ENCODE measurements around the gene SELENOO. TPM values are rescaled to one million over a fixed set of nuclear protein-coding genes. Genes with fewer than 3 reads are reported as not detected.

Gene SELENOO
- total and polyA plus RNA-seq, 2 experiments from 2014 or later, result 31.6 to 37.7 TPM

GRCh38 chr22:50226063-50226874, 25.5 kb downstream of the SELENOO start:
- WGBS (ENCODE audit: low lambda C conversion rate, missing lambda C conversion rate), result 96% methylated on average over 27 of the region's 31 CpGs
- no peaks in the 10 kb centered on the region for H3K9me3 ChIP-seq (ENCODE audit: low read depth)
- H3K4me1 ChIP-seq (ENCODE audit: insufficient read depth), result no peaks in the 10 kb centered on the region
- no peak overlapping the region for H3K27ac ChIP-seq
- no peaks in the 10 kb centered on the region for H3K9me2 ChIP-seq (replicated peaks; ENCODE audit: insufficient read depth)
- no peaks in the 10 kb centered on the region for H3K79me2 ChIP-seq
- H4K20me1 ChIP-seq (ENCODE audit: insufficient read depth, poor library complexity, severe bottlenecking), result no peaks in the 10 kb centered on the region
- no peaks in the 10 kb centered on the region for H3K27me3 ChIP-seq
- H3K36me3 ChIP-seq (replicated peaks; ENCODE audit: insufficient read depth, low read depth), result no peaks in the 10 kb centered on the region
- no peak overlapping the region for H3K4me3 ChIP-seq
- TF ChIP-seq EZH2phosphoT487 (IDR thresholded peaks at IDR 0.05; ENCODE audit: low read depth, severe bottlenecking, unreplicated experiment) (no peak), EZH2 (IDR thresholded peaks at IDR 0.05; ENCODE audit: borderline replicate concordance) (no peak), CTCF (IDR thresholded peaks at IDR 0.05; ENCODE audit: poor library complexity) (no peak)
- no peak overlapping the region for H2AFZ ChIP-seq
- H3K4me2 ChIP-seq, result no peak overlapping the region
- DNase-seq (ENCODE audit: low spot score), result no peak

DNA sequence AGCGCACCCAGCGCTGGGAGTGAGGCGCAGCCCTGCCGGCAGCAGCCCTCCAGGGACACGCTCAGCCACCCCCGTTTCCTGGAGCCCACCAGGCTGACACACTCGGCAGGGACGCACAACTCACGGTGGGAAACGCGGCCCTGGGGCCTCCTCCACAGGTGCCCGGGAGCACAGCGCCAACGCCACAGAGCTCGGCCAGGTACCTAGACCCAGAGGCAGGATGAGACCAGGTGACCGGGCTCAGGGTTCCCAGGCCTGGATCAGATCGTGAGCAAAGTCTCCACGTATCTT, 26.0 kb downstream of the SELENOO start:
- H3K9me2 ChIP-seq (replicated peaks; ENCODE audit: insufficient read depth), result no peaks in the 10 kb centered on the region
- H3K4me2 ChIP-seq, result no peak overlapping the region
- no peak for DNase-seq (ENCODE audit: low spot score)
- no peak overlapping the region for H2AFZ ChIP-seq
- no peaks in the 10 kb centered on the region for H4K20me1 ChIP-seq (ENCODE audit: insufficient read depth, poor library complexity, severe bottlenecking)
- H3K79me2 ChIP-seq, result no peaks in the 10 kb centered on the region
- no peaks in the 10 kb centered on the region for H3K27me3 ChIP-seq
- TF ChIP-seq EZH2 (IDR thresholded peaks at IDR 0.05; ENCODE audit: borderline replicate concordance), result no peak
- no peaks in the 10 kb centered on the region for H3K36me3 ChIP-seq (replicated peaks; ENCODE audit: insufficient read depth, low read depth)
- WGBS (ENCODE audit: low lambda C conversion rate, missing lambda C conversion rate), result 94% methylated on average over 14 of the region's 18 CpGs
- no peak overlapping the region for H3K4me3 ChIP-seq
- no peaks in the 10 kb centered on the region for H3K4me1 ChIP-seq (ENCODE audit: insufficient read depth)
- H3K27ac ChIP-seq, result no peak overlapping the region
- no peaks in the 10 kb centered on the region for H3K9me3 ChIP-seq (ENCODE audit: low read depth)

DNA sequence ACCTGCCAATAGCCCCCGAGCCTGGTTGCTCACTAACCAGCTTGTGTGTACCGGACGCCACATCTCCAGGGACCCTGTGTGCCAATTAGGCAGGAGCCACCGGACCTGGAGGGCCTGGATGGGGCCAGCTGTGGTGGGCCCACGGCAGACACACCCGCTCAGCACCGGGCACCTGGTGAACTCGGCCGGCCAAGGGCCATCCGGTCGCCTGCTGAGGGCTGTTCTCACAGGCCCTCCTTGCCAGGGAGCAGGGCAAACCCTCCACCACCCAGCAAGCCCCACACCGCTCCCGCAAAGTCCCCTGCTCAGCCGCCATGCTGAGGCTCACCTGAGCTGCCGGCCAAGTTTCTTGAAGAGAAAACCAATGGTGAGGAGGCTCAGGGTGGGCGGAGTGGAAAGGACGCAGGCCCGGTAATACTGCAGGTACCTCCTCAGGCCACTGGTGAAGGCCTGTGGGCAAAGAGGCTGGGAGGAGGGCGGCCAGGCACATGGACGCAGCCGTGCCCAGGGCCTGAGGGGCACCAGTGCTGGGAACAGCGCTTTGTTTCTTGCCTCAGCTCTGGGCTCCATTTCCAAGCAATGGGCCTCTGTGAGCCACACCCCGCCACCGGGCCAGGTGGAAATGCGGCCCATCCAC, 26.9 kb downstream of the SELENOO start:
- WGBS (ENCODE audit: low lambda C conversion rate, missing lambda C conversion rate), result 95% methylated on average over 25 of the region's 25 CpGs
- no peaks in the 10 kb centered on the region for H3K36me3 ChIP-seq (replicated peaks; ENCODE audit: insufficient read depth, low read depth)
- TF ChIP-seq CTCF (IDR thresholded peaks at IDR 0.05; ENCODE audit: poor library complexity), result no peak
- TF ChIP-seq EZH2 (IDR thresholded peaks at IDR 0.05; ENCODE audit: borderline replicate concordance), result no peak
- TF ChIP-seq EZH2phosphoT487 (IDR thresholded peaks at IDR 0.05; ENCODE audit: low read depth, severe bottlenecking, unreplicated experiment), result no peak

DNA sequence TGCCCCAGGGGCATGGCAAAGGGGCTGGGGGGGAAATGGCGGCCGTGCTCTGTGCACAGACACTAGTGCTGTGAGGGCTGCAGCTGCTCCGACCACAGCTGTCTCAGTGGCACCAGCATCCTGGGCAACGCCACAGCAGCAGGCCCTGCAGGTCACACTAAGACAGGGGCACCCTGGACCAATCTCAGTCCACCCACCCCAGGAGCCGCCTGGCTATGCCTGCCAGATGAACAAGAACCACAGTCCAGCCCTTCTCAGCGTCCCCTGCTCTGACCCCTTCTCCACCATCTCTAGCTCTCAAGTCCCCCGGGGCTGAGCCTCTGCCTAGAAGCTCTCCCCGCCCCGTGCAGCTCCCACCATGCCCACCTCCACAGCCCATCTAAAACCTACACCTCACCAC, 27.6 kb downstream of the SELENOO start:
- TF ChIP-seq EZH2 (IDR thresholded peaks at IDR 0.05; ENCODE audit: borderline replicate concordance) (no peak), CTCF (IDR thresholded peaks at IDR 0.05; ENCODE audit: poor library complexity) (no peak), EZH2phosphoT487 (IDR thresholded peaks at IDR 0.05; ENCODE audit: low read depth, severe bottlenecking, unreplicated experiment) (no peak)
- Histone ChIP-seq H4K20me1 (ENCODE audit: insufficient read depth, poor library complexity, severe bottlenecking) (no peaks in the 10 kb centered on the region), H3K27ac (no peak overlapping the region), H3K4me2 (no peak overlapping the region), H3K9me2 (replicated peaks; ENCODE audit: insufficient read depth) (no peaks in the 10 kb centered on the region), H3K79me2 (no peaks in the 10 kb centered on the region), H3K27me3 (no peaks in the 10 kb centered on the region), H3K9me3 (ENCODE audit: low read depth) (no peaks in the 10 kb centered on the region), H3K4me3 (no peak overlapping the region), H2AFZ (no peak overlapping the region), H3K36me3 (replicated peaks; ENCODE audit: insufficient read depth, low read depth) (no peaks in the 10 kb centered on the region), H3K4me1 (ENCODE audit: insufficient read depth) (no peaks in the 10 kb centered on the region)
- no peak for DNase-seq (ENCODE audit: low spot score)
- WGBS (ENCODE audit: low lambda C conversion rate, missing lambda C conversion rate), result 99% methylated on average over 8 of the region's 9 CpGs

More for the DNA sequence above, 26.9 kb downstream of the SELENOO start:
- no peaks in the 10 kb centered on the region for H3K9me2 ChIP-seq (replicated peaks; ENCODE audit: insufficient read depth)
- H3K27me3 ChIP-seq, result no peaks in the 10 kb centered on the region
- no peaks in the 10 kb centered on the region for H3K79me2 ChIP-seq
- no peak overlapping the region for H3K4me2 ChIP-seq
- H3K4me3 ChIP-seq, result no peak overlapping the region
- H3K9me3 ChIP-seq (ENCODE audit: low read depth), result no peaks in the 10 kb centered on the region
- no peak overlapping the region for H3K27ac ChIP-seq
- no peak overlapping the region for H2AFZ ChIP-seq
- no peak for DNase-seq (ENCODE audit: low spot score)
- no peaks in the 10 kb centered on the region for H3K4me1 ChIP-seq (ENCODE audit: insufficient read depth)
- H4K20me1 ChIP-seq (ENCODE audit: insufficient read depth, poor library complexity, severe bottlenecking), result no peaks in the 10 kb centered on the region

Measured in hepatocyte (in vitro differentiated cells).